GM18907 (cell line): ENCODE data around the gene CAMK1.

ENCODE experiments used
- ATAC-seq: cut with Tn5 transposase; IDR thresholded peaks from one replicate; pipeline ENCODE4 v1.9.1; 2021; ENCODE audit warnings: mild to moderate bottlenecking, moderate library complexity; ENCODE audit not compliant: unreplicated experiment

Gene CAMK1

GRCh38 chr3:9713142-9713541 is 56.6 kb downstream of the CAMK1 start:
- ATAC-seq, result no peak

GRCh38 chr3:9712415-9712814 is 57.3 kb downstream of the CAMK1 start:
- ATAC-seq, result no peak

GRCh38 chr3:9710174-9710739 is 59.5 kb downstream of the CAMK1 start:
- ATAC-seq, result no peak
